Left lobe of liver (tissue), 2 donors: Measurements from ENCODE around the gene MAPK13. TPM values are rescaled to one million over a fixed set of nuclear protein-coding genes. Genes with fewer than 3 reads are reported as not detected.
A peak's percentile ranks its signal among the peaks of the same experiment; 100 is the strongest.
"Not testable (repeated sequence)": the region's sequence is repeated elsewhere in the genome, so short reads cannot be mapped to it uniquely, and the experiment has no call there.

Source experiments
- ATAC-seq: fragments of 200-7000 bp; cut with Tn5 transposase; one replicate; pipeline ENCODE4 v1.9.1; 2020; ENCODE audit warnings: mild to moderate bottlenecking, moderate library complexity
- DNase-seq: peaks from one replicate; pipeline ENCODE4 v3.0.0-alpha.2; 2020; ENCODE audit warnings: low spot score
- total RNA-seq: library from RNA; stranded (reverse); gene quantifications from one replicate; pipeline ENCODE4 v1.2.1, GENCODE V29; 2021
- donor health status: DM: no; HTN: no; CAD: no; lungs with moderate emphysema.
- donor health status: DM: no; HTN: yes; CAD: no.

Gene MAPK13
- total RNA-seq, 1 donor from 2014 or later: 1.9 TPM

- ATAC-seq: no peak
- DNase-seq: no peak
Measured at GRCh38 chr6:36114798-36115408, 15.4 kb upstream of the MAPK13 start.

DNA sequence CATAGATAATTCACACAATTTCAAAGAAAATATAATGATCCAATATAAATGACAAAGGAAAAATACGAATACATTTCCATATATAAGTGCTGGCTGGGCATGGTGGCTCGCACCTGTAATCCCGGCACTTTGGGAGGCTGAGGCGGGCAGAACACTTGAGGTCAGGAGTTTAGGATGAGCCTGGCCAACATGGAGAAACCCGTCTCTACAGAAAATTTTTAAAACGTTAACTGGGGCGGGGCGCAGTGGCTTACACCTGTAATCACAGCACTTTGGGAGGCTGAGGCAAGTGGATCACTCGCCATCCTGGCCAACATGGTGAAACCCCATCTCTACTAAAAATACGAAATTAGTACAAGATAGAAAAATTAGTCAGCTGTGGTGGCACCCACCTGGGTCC lies 14.9 kb upstream of the MAPK13 start:
- DNase-seq: no peak
- ATAC-seq: no peak

DNA sequence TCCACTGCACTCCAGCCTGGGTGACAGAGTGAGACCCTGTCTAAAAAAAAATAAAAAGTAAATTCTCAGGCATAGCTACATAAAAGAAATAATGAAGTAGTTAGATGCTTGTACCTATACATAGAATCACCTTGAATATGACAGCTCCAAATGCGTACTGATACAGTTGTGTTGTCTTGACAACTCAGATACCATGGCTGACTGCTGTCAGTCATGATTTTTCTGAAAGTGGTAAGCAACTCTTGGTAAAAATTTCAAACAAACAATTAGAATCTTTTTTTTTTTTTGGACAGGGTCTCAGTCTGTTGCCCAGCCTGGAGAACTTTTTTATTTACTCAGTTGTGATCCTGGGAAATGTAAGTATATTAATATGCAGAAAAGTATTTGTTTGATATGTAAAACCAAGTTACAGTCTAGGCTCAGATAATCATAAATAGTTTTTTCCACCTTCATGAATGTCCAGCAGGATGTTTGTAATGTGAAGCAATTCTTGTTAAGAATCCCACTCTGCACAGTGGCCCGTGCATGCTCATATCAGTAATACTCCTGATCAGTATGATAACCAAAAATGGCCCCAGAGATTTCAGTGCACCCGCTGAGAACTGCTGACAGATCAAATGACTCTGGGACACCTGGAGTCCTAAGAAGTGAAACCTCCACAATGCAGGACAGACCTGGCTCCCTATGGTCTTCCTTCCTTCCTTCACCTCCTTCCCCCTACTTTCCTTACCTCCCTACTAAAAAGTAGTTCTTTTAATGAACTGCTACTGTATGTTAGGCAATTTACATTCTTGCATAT lies 14.0 kb upstream of the MAPK13 start:
- ATAC-seq (no peak), DNase-seq (no peak)

DNA sequence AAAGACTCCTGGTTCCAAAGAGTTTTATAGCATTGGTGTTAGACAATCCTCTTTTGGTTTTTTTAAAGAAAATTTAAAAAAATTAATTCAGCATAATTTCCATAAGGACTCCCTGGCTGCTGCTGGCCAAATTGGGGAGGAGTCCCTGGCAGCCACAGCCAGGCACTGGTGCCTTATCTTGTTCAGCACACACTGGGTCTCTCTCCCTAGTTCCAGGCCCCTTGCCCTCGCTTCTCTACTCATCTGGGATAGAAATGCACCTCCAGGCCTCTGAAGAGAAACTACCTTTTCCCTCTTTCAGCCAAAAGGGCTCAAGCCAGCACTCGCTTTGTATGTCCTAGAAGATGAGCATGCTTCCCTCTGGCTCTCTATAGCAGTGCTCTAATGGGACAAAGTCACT lies 13.4 kb upstream of the MAPK13 start:
- no peak for ATAC-seq
- no peak for DNase-seq

- ATAC-seq: no peak
Measured at GRCh38 chr6:36117658-36118549, 12.4 kb upstream of the MAPK13 start.

GRCh38 chr6:36118550-36119107 lies 11.7 kb upstream of the MAPK13 start:
- ATAC-seq: no peak

More at GRCh38 chr6:36117658-36118549, 12.4 kb upstream of the MAPK13 start:
- no peak for DNase-seq

DNA sequence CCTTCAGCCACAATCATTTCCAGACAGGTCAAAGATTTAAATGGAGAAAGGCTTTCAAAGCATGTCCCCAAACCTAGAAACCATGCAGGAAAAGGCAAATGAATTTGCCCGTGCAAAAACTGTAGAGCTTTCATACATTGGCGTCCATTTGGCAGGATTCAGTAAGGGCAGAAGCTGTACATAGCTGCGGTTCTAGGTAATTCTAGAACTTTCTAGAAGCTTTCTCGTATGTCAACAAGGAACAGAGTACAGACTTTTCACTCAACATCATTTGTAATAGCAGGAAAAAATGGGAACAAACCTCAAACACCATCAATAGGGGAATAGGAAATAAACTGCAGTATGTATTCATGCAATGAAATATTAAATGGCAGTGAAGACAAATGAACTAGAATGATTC lies 11.1 kb upstream of the MAPK13 start:
- DNase-seq (no peak), ATAC-seq (no peak)

More at GRCh38 chr6:36118550-36119107, 11.7 kb upstream of the MAPK13 start:
- DNase-seq: no peak

DNA sequence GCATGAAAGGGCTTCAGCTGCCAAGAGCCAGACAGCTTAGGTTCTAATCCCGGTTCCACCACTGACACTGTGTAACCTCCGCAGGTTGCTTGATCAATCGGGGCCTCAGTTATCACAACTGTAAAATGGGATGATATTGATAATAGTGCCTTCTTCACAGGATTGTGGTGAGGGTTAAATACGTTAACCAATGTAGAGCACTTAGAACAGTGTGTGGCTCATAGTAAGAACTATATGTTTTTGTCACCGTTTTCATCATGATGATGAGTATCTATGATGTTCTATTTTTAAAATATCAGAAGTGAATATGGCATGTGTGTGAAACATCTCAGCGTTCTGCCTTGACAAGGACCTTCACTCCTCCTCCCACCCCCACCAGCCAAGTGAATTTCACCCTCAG lies 10.3 kb upstream of the MAPK13 start:
- ATAC-seq (no peak), DNase-seq (no peak)

GRCh38 chr6:36120539-36120938 lies 9.8 kb upstream of the MAPK13 start:
- ATAC-seq (no peak), DNase-seq (no peak)

- ATAC-seq (peak; percentile 66), DNase-seq (peak; percentile 79)
Measured at GRCh38 chr6:36120979-36121786, 9.1 kb upstream of the MAPK13 start.

DNA sequence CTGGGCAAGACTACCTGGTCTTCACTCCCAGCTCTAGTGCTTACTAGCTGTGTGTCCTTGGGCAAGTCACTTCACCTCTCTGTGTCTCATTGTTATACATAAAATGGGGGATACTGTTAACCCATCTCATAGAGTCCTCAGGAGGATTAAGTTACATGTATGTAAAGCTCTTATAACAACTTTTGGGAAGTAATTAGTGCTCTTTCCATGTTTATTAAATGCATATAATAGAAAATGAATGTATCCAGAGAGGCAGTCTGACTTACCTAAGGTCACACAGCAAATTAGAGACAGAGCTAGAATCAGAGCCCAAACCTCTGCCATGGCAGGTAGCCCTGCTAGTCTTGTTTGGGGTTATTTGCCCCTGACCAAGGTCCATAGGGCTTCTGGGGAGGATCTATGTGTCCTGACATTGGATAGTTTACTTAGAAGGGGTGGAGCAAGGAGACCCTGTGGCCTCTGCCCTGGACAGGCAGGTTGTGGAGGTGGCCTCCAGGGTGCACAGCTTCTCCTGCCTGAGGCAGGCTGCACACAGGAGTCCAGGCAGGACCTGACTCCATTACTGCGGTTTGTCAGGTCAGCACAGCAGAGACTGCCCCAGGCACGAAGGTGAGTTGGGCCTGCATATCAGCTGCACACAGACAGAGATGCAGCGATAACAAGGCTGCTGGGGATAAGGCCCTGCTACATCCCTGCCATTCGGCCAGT lies 8.4 kb upstream of the MAPK13 start:
- peak; percentile 57 for ATAC-seq
- peak; percentile 73 for DNase-seq

GRCh38 chr6:36122495-36123269 lies 7.6 kb upstream of the MAPK13 start:
- DNase-seq: no peak
- ATAC-seq: no peak

- peak; percentile 81 for DNase-seq
- ATAC-seq: peak; percentile 76
Measured at GRCh38 chr6:36123270-36124139, 6.8 kb upstream of the MAPK13 start.

- not testable (repeated sequence) for ATAC-seq, DNase-seq
Measured at GRCh38 chr6:36124346-36124745, 6.0 kb upstream of the MAPK13 start.

- no peak for DNase-seq
Measured at GRCh38 chr6:36124881-36125280, 5.4 kb upstream of the MAPK13 start.

GRCh38 chr6:36125575-36125974 lies 4.7 kb upstream of the MAPK13 start:
- no peak for ATAC-seq
- DNase-seq: no peak

More at GRCh38 chr6:36124881-36125280, 5.4 kb upstream of the MAPK13 start:
- no peak for ATAC-seq

GRCh38 chr6:36126121-36126520 lies 4.2 kb upstream of the MAPK13 start:
- peak; percentile 28 for DNase-seq
- ATAC-seq: no peak
